HCT116 (cell line): Measurements from ENCODE around the gene TDP1. TPM values are rescaled to one million over a fixed set of nuclear protein-coding genes. Genes with fewer than 3 reads are reported as not detected.

Experiments used
- ATAC-seq: fragments of 200-7000 bp; cut with Tn5 transposase; 2 replicates; pipeline ENCODE4 v1.9.1; 2020; ENCODE audit warnings: mild to moderate bottlenecking, moderate library complexity
- BruUV-seq: library from RNA; stranded (reverse); fragments of 400-500 nt; replicated peaks from 2 replicates; lab custom pipeline; 2021; lab: Mats Ljungman, UMichigan
- CTCF ChIA-PET: fragments of 300-600 bp; sonication (Branson Sonifier 250); formaldehyde crosslinking; loops from one replicate; lab custom pipeline; 2021; ENCODE audit warnings: antibody characterized with exemption; lab: Charles Lee
- POLR2A ChIA-PET: fragments of 300-600, 350-600 bp; sonication (Branson Sonifier 250); formaldehyde crosslinking; loops from one replicate; lab custom pipeline; 2021; ENCODE audit warnings: antibody characterized with exemption; lab: Charles Lee
- RAD21 ChIA-PET, 2 experiments: fragments of 300-600 bp; sonication (Branson Sonifier 250); formaldehyde crosslinking; loops; one replicate each; lab custom pipeline; 2023; ENCODE audit warnings: low total read pairs in 2 of 2; ENCODE audit not compliant: uncharacterized antibody in 2 of 2, unreplicated experiment in 2 of 2, low non-redundant PET in 1 of 2; lab: Charles Lee
- DNase-seq: peaks from one replicate; pipeline ENCODE4 v3.0.0-alpha.2; 2010; ENCODE audit warnings: low read depth, low spot score
- H2AFZ ChIP-seq: fragments of 200-600 bp; shearing (Covaris generic), sonication (generic); 2 replicates; pipeline ENCODE4 v1.6.1; 2017; ENCODE audit warnings: low read depth, mixed run types, mixed read lengths, antibody characterized with exemption, low read length; ENCODE audit not compliant: poor library complexity, severe bottlenecking
- H3K27ac ChIP-seq: 2 replicates; pipeline ENCODE4 v1.5.1; 2012; ENCODE audit warnings: low read depth, low read length
- H3K27me3 ChIP-seq: fragments of 200-600 bp; sonication (generic); 2 replicates; pipeline ENCODE4 v1.6.1; 2016; ENCODE audit warnings: mixed run types, low read length, mixed read lengths; ENCODE audit not compliant: insufficient read depth
- H3K36me3 ChIP-seq, 2 experiments: fragments of 200-500 bp in 1 of 2; fragments of 200-600 bp in 1 of 2; sonication (Bioruptor generic) in 1 of 2; sonication (generic) in 1 of 2; 2 replicates each; pipeline versions ENCODE4 v1.5.1 to v1.6.1; 2014 to 2016; ENCODE audit warnings: low read length in 2 of 2, inconsistent platforms in 1 of 2, mixed read lengths in 1 of 2, mixed run types in 1 of 2; ENCODE audit not compliant: insufficient read depth in 2 of 2, control insufficient read depth in 1 of 2
- H3K4me1 ChIP-seq, 2 experiments: fragments of 200-600 bp in 1 of 2; sonication (generic) in 1 of 2; 2 replicates each; pipeline versions ENCODE4 v1.5.1 to v1.6.1; 2012 to 2017; ENCODE audit warnings: low read length in 2 of 2, inconsistent platforms in 1 of 2, mild to moderate bottlenecking in 1 of 2, mixed read lengths in 1 of 2, mixed run types in 1 of 2, moderate library complexity in 1 of 2; ENCODE audit not compliant: insufficient read depth in 2 of 2, control insufficient read depth in 1 of 2
- H3K4me2 ChIP-seq: fragments of 200-600 bp; sonication (generic); 2 replicates; pipeline ENCODE4 v1.6.1; 2017; ENCODE audit warnings: mixed run types, low read length, mixed read lengths
- H3K4me3 ChIP-seq, 2 experiments: fragments of 200-600 bp in 1 of 2; sonication (generic) in 1 of 2; replicated peaks in 1 of 2; 2 replicates each; pipeline ENCODE4 v1.5.1; 2011 to 2016; ENCODE audit warnings: low read length in 2 of 2, control low read depth in 1 of 2, low read depth in 1 of 2, mild to moderate bottlenecking in 1 of 2, mixed read lengths in 1 of 2, mixed run types in 1 of 2
- H3K79me2 ChIP-seq: fragments of 200-600 bp; sonication (generic); 2 replicates; pipeline ENCODE4 v1.6.1; 2017; ENCODE audit warnings: mild to moderate bottlenecking, mixed run types, low read length, moderate library complexity, mixed read lengths; ENCODE audit not compliant: insufficient read depth
- H3K9ac ChIP-seq: fragments of 200-600 bp; sonication (generic); 2 replicates; pipeline ENCODE4 v1.6.1; 2016; ENCODE audit warnings: low read length, mixed read lengths
- H3K9me2 ChIP-seq: fragments of 200-600 bp; sonication (generic), shearing (Covaris generic); 2 replicates; pipeline ENCODE4 v1.6.1; 2017; ENCODE audit warnings: mixed run types, mild to moderate bottlenecking, moderate library complexity; ENCODE audit not compliant: insufficient read depth
- H3K9me3 ChIP-seq, 2 experiments: fragments of 200-500 bp in 1 of 2; fragments of 200-600 bp in 1 of 2; sonication (Bioruptor generic) in 1 of 2; sonication (generic) in 1 of 2; 2 replicates each; pipeline ENCODE4 v1.6.1; 2014 to 2017; ENCODE audit warnings: low read length in 2 of 2, mixed read lengths in 2 of 2, inconsistent platforms in 1 of 2, low read depth in 1 of 2, mild to moderate bottlenecking in 1 of 2, mixed run types in 1 of 2, moderate library complexity in 1 of 2; ENCODE audit not compliant: control insufficient read depth in 1 of 2, insufficient read depth in 1 of 2
- H4K20me1 ChIP-seq: fragments of 200-600 bp; sonication (generic), shearing (Covaris generic); 2 replicates; pipeline ENCODE4 v1.6.1; 2017; ENCODE audit warnings: mixed run types, mild to moderate bottlenecking, moderate library complexity; ENCODE audit not compliant: insufficient read depth
- CEBPB ChIP-seq: IDR thresholded peaks from 2 replicates; pipeline ENCODE4 v1.6.1; 2012; ENCODE audit warnings: low read depth
- EGR1 ChIP-seq: IDR thresholded peaks from 2 replicates; pipeline ENCODE4 v1.6.1; 2012; ENCODE audit warnings: low read depth
- EZH2 ChIP-seq: fragments of 200-600 bp; sonication (generic); IDR thresholded peaks from 2 replicates; pipeline ENCODE4 v1.6.1; 2017; ENCODE audit warnings: antibody characterized with exemption, mixed run types
- POLR2A ChIP-seq: IDR thresholded peaks from 2 replicates; pipeline ENCODE4 v1.7.0; 2011; ENCODE audit warnings: borderline replicate concordance; ENCODE audit not compliant: insufficient read depth, insufficient read length; ENCODE audit errors: extremely low read depth
- RAD21 ChIP-seq: IDR thresholded peaks from 2 replicates; pipeline ENCODE4 v1.6.1; 2012; ENCODE audit warnings: low read depth, mild to moderate bottlenecking
- SIN3A ChIP-seq: IDR thresholded peaks from 2 replicates; pipeline ENCODE4 v1.6.1; 2012; ENCODE audit warnings: low read depth
- SP1 ChIP-seq: IDR thresholded peaks from 2 replicates; pipeline ENCODE4 v1.6.1; 2012; ENCODE audit warnings: low read depth
- TCF7L2 ChIP-seq: IDR thresholded peaks from 2 replicates; pipeline ENCODE4 v1.7.0; 2011; ENCODE audit warnings: borderline replicate concordance, inconsistent platforms; ENCODE audit not compliant: insufficient read depth, insufficient read length; ENCODE audit errors: extremely low read depth
- YY1 ChIP-seq: IDR thresholded peaks from 2 replicates; pipeline ENCODE4 v1.6.1; 2011; ENCODE audit warnings: low read length, low read depth, moderate library complexity, mild to moderate bottlenecking; ENCODE audit not compliant: insufficient replicate concordance; ENCODE audit errors: extremely low read depth
- ZNF274 ChIP-seq: fragments of 200-500 bp; sonication (Bioruptor generic); IDR thresholded peaks from 2 replicates; pipeline ENCODE4 v1.6.1; 2014; ENCODE audit warnings: mild to moderate bottlenecking, low read depth, low read length, inconsistent platforms
- intact Hi-C: fragments of 100-400 bp; cut with micrococcal nuclease; formaldehyde crosslinking; loops from 2 replicates; pipeline ENCODE4 v1.10.0; 2022
- total RNA-seq: library from RNA; stranded (reverse); gene quantifications from one replicate; pipeline ENCODE4 v1.2.1, GENCODE V29; 2021; ENCODE audit not compliant: unreplicated experiment
- TF ChIP-seq, protein P1 (sequence below): IDR thresholded peaks from 2 replicates; pipeline ENCODE4 v1.6.1; 2012

The TDP1 gene
- total RNA-seq, 1 experiment from 2014 or later: 37.1 TPM

DNA sequence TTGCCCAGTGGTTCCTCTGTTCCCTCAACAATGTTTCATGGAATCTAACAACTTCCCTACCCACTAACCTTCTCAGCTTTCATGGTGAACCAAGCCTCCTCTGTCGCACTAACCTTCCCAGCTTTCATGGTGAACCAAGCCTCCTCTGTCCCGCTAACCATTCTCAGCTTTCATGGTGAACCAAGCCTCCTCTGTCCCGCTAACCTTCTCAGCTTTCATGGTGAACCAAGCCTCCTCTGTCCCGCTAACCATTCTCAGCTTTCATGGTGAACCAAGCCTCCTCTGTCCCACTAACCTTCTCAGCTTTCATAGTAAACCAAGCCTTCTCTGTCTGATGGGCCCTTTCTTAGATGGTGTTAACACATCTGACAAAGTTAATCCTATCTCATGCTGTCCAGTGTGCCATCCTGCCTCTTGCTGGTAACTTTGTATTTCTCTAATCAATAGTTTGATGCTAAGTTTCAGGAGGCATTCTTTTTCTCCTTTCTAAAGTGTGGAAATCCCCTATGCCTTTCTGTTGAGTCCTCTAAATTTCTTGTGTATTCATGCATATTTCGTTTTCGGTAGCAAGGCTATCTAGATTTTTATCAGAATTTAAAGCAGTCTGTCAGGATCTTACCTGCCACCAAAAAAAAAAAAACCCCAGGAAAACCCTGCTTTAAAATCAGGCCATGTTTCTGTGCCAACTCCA, 79.3 kb downstream of the TDP1 start:
- ChIA-PET CTCF (no interaction called here), POLR2A (no interaction called here), RAD21 (no interaction called here)
- Histone ChIP-seq H2AFZ (no peak overlapping the region), H3K9ac (no peak overlapping the region), H3K4me3 (no peak overlapping the region), H3K27ac (no peak overlapping the region), H3K4me2 (no peak overlapping the region), H3K4me1 (no peaks in the 10 kb centered on the region), H3K79me2 (no peaks in the 10 kb centered on the region), H3K9me3 (no peaks in the 10 kb centered on the region), H4K20me1 (no peaks in the 10 kb centered on the region), H3K27me3 (no peaks in the 10 kb centered on the region), H3K36me3 (peaks cover 4 to 16% of the 10 kb centered on the region in 2 experiments; a peak in 2 of 4 replicates), H3K9me2 (no peaks in the 10 kb centered on the region)
- BruUV-seq: no TSS peak
- no peak for ATAC-seq
- no peak for DNase-seq
- TF ChIP-seq EGR1 (no peak), EZH2 (no peak), SIN3A (no peak), YY1 (no peak), SP1 (no peak), TCF7L2 (no peak), POLR2A (no peak), ZNF274 (no peak), RAD21 (no peak), CEBPB (no peak)
- TF ChIP-seq, protein P1, sequence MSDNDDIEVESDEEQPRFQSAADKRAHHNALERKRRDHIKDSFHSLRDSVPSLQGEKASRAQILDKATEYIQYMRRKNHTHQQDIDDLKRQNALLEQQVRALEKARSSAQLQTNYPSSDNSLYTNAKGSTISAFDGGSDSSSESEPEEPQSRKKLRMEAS: no peak
- intact Hi-C loops: no loop called here
